HepG2 (cell line): ENCODE measurements around the gene CTDP1. TPM values are rescaled to one million over a fixed set of nuclear protein-coding genes. Genes with fewer than 3 reads are reported as not detected.
A peak's percentile ranks its signal among the peaks of the same experiment; 100 is the strongest.

ENCODE experiments used
- BHLHE40 ChIP-seq: IDR thresholded peaks from 2 replicates; pipeline ENCODE4 v1.6.1; 2011; ENCODE audit warnings: low read length, improper control_type of control experiment
- MTA1 ChIP-seq: sonication (generic); formaldehyde crosslinking; IDR thresholded peaks from 2 replicates; pipeline ENCODE4 v1.4.0; 2020; ENCODE audit warnings: missing genetic modification reagents, mild to moderate bottlenecking, borderline replicate concordance
- MYC ChIP-seq: sonication (generic); formaldehyde crosslinking; IDR thresholded peaks from 2 replicates; pipeline ENCODE4 v1.9.0; 2021; ENCODE audit warnings: missing genetic modification reagents, borderline replicate concordance
- NFATC3 ChIP-seq: sonication (generic); formaldehyde crosslinking; IDR thresholded peaks from 2 replicates; pipeline ENCODE4 v1.5.1; 2020; ENCODE audit warnings: mild to moderate bottlenecking, missing genetic modification reagents
- RFXAP ChIP-seq: sonication (generic); formaldehyde crosslinking; IDR thresholded peaks from 2 replicates; pipeline ENCODE4 v1.4.0; 2020; ENCODE audit warnings: missing genetic modification reagents, borderline replicate concordance
- TARDBP ChIP-seq: sonication (generic); formaldehyde crosslinking; IDR thresholded peaks from 2 replicates; pipeline ENCODE4 v1.8.0; 2022; ENCODE audit warnings: mild to moderate bottlenecking, missing genetic modification reagents
- ZNF317 ChIP-seq: sonication (generic); formaldehyde crosslinking; IDR thresholded peaks from 2 replicates; pipeline ENCODE4 v1.5.0; 2020; ENCODE audit warnings: mild to moderate bottlenecking, missing genetic modification reagents
- ZNF563 ChIP-seq: sonication (generic); formaldehyde crosslinking; IDR thresholded peaks from 2 replicates; pipeline ENCODE4 v1.8.0; 2022; ENCODE audit warnings: mild to moderate bottlenecking, moderate library complexity, missing genetic modification reagents
- ZNF644 ChIP-seq: IDR thresholded peaks from 2 replicates; pipeline ENCODE4 v1.6.1; 2016; ENCODE audit warnings: low read depth
- polyA plus RNA-seq, 8 experiments: library from polyadenylated mRNA; depleted of rRNA in 3 of 8; stranded (reverse) in 7 of 8; unstranded in 1 of 8; fragments of >200 nt; fragmentation: Illumina TruSeq in 4 of 8; extraction: Trizol in 4 of 8; gene quantifications; 2 replicates each; pipeline versions ENCODE4 v1.2.1 to v1.2.3, GENCODE V29; 2011 to 2016; ENCODE audit warnings: low read depth in 4 of 8, missing spikeins in 1 of 8, mixed read lengths in 1 of 8; ENCODE audit not compliant: insufficient read depth in 1 of 8
- total RNA-seq, 5 experiments: library from RNA; depleted of rRNA; stranded (reverse); fragments of >200 nt; fragmentation: Illumina TruSeq; extraction: Trizol; gene quantifications; 2 replicates each; pipeline ENCODE4 v1.2.3, GENCODE V29; 2016; ENCODE audit warnings: low read depth in 1 of 5
- TF ChIP-seq, protein P1 (sequence below): sonication (generic); formaldehyde crosslinking; IDR thresholded peaks from 2 replicates; pipeline ENCODE4 v1.9.0; 2021; ENCODE audit warnings: missing genetic modification reagents, borderline replicate concordance
- TF ChIP-seq, protein P2 (sequence below): sonication (generic); formaldehyde crosslinking; IDR thresholded peaks from 2 replicates; pipeline ENCODE4 v1.8.1; 2023; ENCODE audit warnings: mild to moderate bottlenecking, missing genetic modification reagents
- TF ChIP-seq, protein P3 (sequence below): IDR thresholded peaks from 2 replicates; pipeline ENCODE4 v1.6.1; 2016; ENCODE audit warnings: mild to moderate bottlenecking, missing biosample characterization, missing genetic modification reagents
- TF ChIP-seq, protein P4 (sequence below): sonication (generic); formaldehyde crosslinking; IDR thresholded peaks from 2 replicates; pipeline ENCODE4 v1.8.1; 2022; ENCODE audit warnings: low read depth, mild to moderate bottlenecking, missing genetic modification reagents
- TF ChIP-seq, protein P5 (sequence below), 2 experiments: sonication (generic) in 1 of 2; formaldehyde crosslinking in 1 of 2; IDR thresholded peaks; 2 replicates each; pipeline versions ENCODE4 v1.6.1 to v1.9.0; 2014 to 2022; ENCODE audit warnings: antibody characterized with exemption in 1 of 2, borderline replicate concordance in 1 of 2, inconsistent platforms in 1 of 2, low read depth in 1 of 2, missing genetic modification reagents in 1 of 2

CTDP1 gene
- total and polyA plus RNA-seq, 2 of the 13 experiments (the other 11 are each of a cell fraction or from before 2014, with no cell fraction given), result 6.9 to 11.0 TPM

DNA sequence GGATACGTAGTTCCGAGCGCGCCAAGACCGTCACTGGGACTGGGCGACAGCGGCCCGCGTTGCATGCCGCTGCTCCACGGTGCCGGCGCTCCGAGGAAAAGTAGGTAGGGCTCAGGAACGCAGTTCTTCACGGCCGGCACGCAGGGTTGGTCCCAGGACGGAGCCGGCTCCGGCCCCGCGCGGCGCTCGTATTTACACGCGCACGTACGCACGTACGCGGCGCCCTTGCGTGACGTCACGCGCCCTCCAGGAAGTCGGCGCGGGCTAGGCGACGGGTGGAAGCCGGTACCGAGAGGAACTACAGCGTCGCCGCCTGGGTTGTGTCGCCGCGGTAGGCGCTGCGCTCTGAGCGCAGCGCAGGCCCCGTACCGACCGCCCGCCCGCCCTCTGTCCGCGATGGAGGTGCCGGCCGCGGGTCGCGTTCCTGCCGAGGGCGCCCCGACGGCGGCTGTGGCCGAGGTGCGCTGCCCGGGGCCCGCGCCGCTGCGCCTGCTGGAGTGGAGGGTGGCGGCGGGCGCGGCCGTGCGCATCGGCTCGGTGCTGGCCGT, at the start of gene CTDP1 (continued):
- TF ChIP-seq RFXAP (CRISPR knock-in tag), result no peak
- TF ChIP-seq, protein P1, sequence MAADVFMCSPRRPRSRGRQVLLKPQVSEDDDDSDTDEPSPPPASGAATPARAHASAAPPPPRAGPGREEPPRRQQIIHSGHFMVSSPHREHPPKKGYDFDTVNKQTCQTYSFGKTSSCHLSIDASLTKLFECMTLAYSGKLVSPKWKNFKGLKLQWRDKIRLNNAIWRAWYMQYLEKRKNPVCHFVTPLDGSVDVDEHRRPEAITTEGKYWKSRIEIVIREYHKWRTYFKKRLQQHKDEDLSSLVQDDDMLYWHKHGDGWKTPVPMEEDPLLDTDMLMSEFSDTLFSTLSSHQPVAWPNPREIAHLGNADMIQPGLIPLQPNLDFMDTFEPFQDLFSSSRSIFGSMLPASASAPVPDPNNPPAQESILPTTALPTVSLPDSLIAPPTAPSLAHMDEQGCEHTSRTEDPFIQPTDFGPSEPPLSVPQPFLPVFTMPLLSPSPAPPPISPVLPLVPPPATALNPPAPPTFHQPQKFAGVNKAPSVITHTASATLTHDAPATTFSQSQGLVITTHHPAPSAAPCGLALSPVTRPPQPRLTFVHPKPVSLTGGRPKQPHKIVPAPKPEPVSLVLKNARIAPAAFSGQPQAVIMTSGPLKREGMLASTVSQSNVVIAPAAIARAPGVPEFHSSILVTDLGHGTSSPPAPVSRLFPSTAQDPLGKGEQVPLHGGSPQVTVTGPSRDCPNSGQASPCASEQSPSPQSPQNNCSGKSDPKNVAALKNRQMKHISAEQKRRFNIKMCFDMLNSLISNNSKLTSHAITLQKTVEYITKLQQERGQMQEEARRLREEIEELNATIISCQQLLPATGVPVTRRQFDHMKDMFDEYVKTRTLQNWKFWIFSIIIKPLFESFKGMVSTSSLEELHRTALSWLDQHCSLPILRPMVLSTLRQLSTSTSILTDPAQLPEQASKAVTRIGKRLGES, result no peak
- no peak for TF ChIP-seq BHLHE40
- no peak for TF ChIP-seq MYC (CRISPR knock-in tag)
- TF ChIP-seq MTA1 (CRISPR knock-in tag), result 0 out of 2 replicates have a peak, but pooled peaks have one; percentile 5
- TF ChIP-seq, protein P2, sequence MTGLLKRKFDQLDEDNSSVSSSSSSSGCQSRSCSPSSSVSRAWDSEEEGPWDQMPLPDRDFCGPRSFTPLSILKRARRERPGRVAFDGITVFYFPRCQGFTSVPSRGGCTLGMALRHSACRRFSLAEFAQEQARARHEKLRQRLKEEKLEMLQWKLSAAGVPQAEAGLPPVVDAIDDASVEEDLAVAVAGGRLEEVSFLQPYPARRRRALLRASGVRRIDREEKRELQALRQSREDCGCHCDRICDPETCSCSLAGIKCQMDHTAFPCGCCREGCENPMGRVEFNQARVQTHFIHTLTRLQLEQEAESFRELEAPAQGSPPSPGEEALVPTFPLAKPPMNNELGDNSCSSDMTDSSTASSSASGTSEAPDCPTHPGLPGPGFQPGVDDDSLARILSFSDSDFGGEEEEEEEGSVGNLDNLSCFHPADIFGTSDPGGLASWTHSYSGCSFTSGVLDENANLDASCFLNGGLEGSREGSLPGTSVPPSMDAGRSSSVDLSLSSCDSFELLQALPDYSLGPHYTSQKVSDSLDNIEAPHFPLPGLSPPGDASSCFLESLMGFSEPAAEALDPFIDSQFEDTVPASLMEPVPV (CRISPR knock-in tag), result peak; percentile 42; the same call in 1 of the 2 replicates
- TF ChIP-seq ZNF644 (CRISPR knock-in tag), result no peak
- peak; percentile 12; the same call in 1 of the 2 replicates for TF ChIP-seq TARDBP (CRISPR knock-in tag)
- TF ChIP-seq ZNF317 (CRISPR knock-in tag), result 0 out of 2 replicates have a peak, but pooled peaks have one; percentile 7
- TF ChIP-seq, protein P3, sequence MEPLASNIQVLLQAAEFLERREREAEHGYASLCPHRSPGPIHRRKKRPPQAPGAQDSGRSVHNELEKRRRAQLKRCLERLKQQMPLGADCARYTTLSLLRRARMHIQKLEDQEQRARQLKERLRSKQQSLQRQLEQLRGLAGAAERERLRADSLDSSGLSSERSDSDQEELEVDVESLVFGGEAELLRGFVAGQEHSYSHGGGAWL, result 0 out of 2 replicates have a peak, but pooled peaks have one; percentile 11
- TF ChIP-seq, protein P4, sequence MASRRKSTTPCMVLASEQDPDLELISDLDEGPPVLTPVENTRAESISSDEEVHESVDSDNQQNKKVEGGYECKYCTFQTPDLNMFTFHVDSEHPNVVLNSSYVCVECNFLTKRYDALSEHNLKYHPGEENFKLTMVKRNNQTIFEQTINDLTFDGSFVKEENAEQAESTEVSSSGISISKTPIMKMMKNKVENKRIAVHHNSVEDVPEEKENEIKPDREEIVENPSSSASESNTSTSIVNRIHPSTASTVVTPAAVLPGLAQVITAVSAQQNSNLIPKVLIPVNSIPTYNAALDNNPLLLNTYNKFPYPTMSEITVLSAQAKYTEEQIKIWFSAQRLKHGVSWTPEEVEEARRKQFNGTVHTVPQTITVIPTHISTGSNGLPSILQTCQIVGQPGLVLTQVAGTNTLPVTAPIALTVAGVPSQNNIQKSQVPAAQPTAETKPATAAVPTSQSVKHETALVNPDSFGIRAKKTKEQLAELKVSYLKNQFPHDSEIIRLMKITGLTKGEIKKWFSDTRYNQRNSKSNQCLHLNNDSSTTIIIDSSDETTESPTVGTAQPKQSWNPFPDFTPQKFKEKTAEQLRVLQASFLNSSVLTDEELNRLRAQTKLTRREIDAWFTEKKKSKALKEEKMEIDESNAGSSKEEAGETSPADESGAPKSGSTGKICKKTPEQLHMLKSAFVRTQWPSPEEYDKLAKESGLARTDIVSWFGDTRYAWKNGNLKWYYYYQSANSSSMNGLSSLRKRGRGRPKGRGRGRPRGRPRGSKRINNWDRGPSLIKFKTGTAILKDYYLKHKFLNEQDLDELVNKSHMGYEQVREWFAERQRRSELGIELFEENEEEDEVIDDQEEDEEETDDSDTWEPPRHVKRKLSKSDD (CRISPR knock-in tag), result 0 out of 2 replicates have a peak, but pooled peaks have one; percentile 0
- TF ChIP-seq ZNF563 (CRISPR knock-in tag), result 0 out of 2 replicates have a peak, but pooled peaks have one; percentile 56
- TF ChIP-seq, protein P5, sequence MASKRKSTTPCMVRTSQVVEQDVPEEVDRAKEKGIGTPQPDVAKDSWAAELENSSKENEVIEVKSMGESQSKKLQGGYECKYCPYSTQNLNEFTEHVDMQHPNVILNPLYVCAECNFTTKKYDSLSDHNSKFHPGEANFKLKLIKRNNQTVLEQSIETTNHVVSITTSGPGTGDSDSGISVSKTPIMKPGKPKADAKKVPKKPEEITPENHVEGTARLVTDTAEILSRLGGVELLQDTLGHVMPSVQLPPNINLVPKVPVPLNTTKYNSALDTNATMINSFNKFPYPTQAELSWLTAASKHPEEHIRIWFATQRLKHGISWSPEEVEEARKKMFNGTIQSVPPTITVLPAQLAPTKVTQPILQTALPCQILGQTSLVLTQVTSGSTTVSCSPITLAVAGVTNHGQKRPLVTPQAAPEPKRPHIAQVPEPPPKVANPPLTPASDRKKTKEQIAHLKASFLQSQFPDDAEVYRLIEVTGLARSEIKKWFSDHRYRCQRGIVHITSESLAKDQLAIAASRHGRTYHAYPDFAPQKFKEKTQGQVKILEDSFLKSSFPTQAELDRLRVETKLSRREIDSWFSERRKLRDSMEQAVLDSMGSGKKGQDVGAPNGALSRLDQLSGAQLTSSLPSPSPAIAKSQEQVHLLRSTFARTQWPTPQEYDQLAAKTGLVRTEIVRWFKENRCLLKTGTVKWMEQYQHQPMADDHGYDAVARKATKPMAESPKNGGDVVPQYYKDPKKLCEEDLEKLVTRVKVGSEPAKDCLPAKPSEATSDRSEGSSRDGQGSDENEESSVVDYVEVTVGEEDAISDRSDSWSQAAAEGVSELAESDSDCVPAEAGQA (IDR thresholded peaks at IDR 0.05; ENCODE audit: low read depth), result peak; percentile 87; the same call in 1 of the 2 replicates
- TF ChIP-seq, protein P5 (CRISPR knock-in tag; IDR thresholded peaks at IDR 0.05; ENCODE audit: borderline replicate concordance), result no peak
- TF ChIP-seq NFATC3, result no peak
